NCI-H1092 treated with DMSO at 0.1 percent for 48 hours (cell line): ENCODE measurements around the gene YBEY.

Source experiments
- DNase-seq: peaks from one replicate; lab custom pipeline; 2025; lab: John Stamatoyannopoulos, UW

YBEY gene

GRCh38 chr21:46327711-46328110, 41.6 kb downstream of the YBEY start:
- no peak for DNase-seq

GRCh38 chr21:46328151-46328550, 42.0 kb downstream of the YBEY start:
- no peak for DNase-seq

GRCh38 chr21:46329796-46330195, 43.7 kb downstream of the YBEY start:
- no peak for DNase-seq

- DNase-seq = no peak
These were observed 48.4 kb downstream of the YBEY start for GRCh38 chr21:46334351-46335140.

- no peak for DNase-seq
These were observed 50.5 kb downstream of the YBEY start for GRCh38 chr21:46336603-46337002.

GRCh38 chr21:46340998-46341397, 54.9 kb downstream of the YBEY start:
- no peak for DNase-seq

- no peak for DNase-seq
These were observed 58.2 kb downstream of the YBEY start for GRCh38 chr21:46344219-46344915.

- DNase-seq = no peak
These were observed 59.7 kb downstream of the YBEY start for GRCh38 chr21:46345861-46346260.

- DNase-seq = no peak
These were observed 60.4 kb downstream of the YBEY start for GRCh38 chr21:46346296-46347202.

- DNase-seq = no peak
These were observed 61.0 kb downstream of the YBEY start for GRCh38 chr21:46347203-46347550.
